Progenitor cell of endocrine pancreas (in vitro differentiated cells): ENCODE results near the gene TFDP2. TPM values are rescaled to one million over a fixed set of nuclear protein-coding genes. Genes with fewer than 3 reads are reported as not detected.
A peak's percentile ranks its signal among the peaks of the same experiment; 100 is the strongest.

Experiments
- DNase-seq: peaks from one replicate; pipeline ENCODE4 v3.0.0; 2021; ENCODE audit warnings: low spot score; ENCODE audit not compliant: unreplicated experiment
- H3K27ac Mint-ChIP-seq: 2 replicates; pipeline ENCODE4 v1.8.0; 2021; ENCODE audit warnings: mild to moderate bottlenecking, moderate library complexity, mixed read lengths
- H3K27me3 Mint-ChIP-seq: 2 replicates; pipeline ENCODE4 v1.8.0; 2021; ENCODE audit warnings: mixed read lengths
- H3K36me3 Mint-ChIP-seq: 2 replicates; pipeline ENCODE4 v1.8.0; 2022; ENCODE audit warnings: mixed read lengths; ENCODE audit not compliant: insufficient read depth
- H3K4me1 Mint-ChIP-seq: 2 replicates; pipeline ENCODE4 v1.8.0; 2021; ENCODE audit warnings: low read depth, mixed read lengths
- H3K4me3 Mint-ChIP-seq: 2 replicates; pipeline ENCODE4 v1.8.0; 2021; ENCODE audit warnings: low read depth, mild to moderate bottlenecking, moderate library complexity, mixed read lengths
- H3K9me3 Mint-ChIP-seq: 2 replicates; pipeline ENCODE4 v1.8.0; 2021; ENCODE audit warnings: low read depth, mixed read lengths
- total RNA-seq: library from RNA; stranded (reverse); gene quantifications from 2 replicates; pipeline ENCODE4 v1.2.1, GENCODE V29; 2021
- TF ChIP-seq, protein P1 (sequence below): fragments of 200-600 bp; sonication (generic); IDR thresholded peaks from one replicate; pipeline ENCODE4 v1.5.0; 2021; ENCODE audit warnings: antibody characterized with exemption, mild to moderate bottlenecking; ENCODE audit not compliant: unreplicated experiment

The TFDP2 gene
- total RNA-seq, 1 donor from 2014 or later, result 94.4 TPM

DNA sequence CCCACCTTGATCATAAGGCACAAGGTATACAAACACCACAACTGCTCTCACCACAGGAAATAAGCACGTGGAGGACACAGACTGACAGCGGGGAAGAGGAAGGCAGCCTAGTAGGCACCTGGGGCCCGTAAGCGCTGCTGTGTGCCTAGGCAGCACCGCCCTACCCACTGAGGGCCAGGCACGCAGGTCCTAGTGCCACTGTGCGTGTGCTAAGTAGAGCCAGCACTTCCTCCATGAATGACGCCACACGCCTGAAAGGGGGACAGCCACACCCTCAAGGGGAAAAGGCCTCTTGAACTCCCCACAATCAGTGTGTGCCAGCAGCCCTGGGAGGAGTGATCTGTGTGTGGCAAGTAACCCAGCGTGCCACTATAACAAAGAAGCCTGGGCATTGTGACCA lies 199.9 kb downstream of the TFDP2 start:
- Mint-ChIP-seq H3K36me3 (peaks cover 14% of the 10 kb centered on the region), H3K4me1 (peaks cover 1% of the 10 kb centered on the region), H3K27me3 (no peaks in the 10 kb centered on the region)

DNA sequence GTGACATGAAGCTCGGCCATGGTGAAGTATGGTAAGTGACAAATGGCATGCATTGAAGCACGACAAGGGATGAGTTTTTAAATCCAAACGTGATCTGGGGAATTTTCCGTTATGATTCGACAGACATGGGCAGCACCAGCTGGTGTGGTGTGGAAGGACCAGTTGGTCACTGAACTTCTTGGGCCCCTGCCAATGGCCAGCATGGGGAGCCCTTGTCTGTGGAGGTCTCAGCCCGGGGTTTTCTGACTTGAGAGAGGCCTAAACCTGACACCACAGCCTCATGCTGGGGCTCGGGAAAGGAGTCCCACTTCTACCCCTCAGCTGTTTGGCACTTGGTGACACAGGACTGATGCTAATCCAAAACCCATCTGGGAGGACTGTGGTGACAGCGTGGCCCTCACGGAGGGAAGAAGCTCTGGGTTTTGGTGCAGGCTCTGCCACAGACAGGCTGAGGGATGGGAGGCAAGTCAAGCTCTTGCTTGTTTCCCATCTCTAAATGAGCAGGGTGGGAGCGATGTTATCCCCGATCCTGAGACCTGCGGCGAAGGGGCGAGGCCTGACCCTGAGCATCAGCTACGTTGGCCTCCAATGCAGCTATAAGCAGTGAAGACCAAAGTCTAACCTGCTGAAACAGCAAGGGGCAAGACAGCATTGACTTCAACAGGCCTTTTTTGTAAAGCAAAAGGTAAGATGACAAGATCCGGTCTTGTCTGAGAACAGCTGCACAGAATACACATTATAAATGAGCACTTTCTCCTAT lies 203.4 kb downstream of the TFDP2 start:
- DNase-seq, result no peak
- H3K27me3 Mint-ChIP-seq, result no peaks in the 10 kb centered on the region
- H3K36me3 Mint-ChIP-seq, result peaks cover 11% of the 10 kb centered on the region
- no peak overlapping the region for H3K4me3 Mint-ChIP-seq
- peaks cover 5% of the 10 kb centered on the region for H3K9me3 Mint-ChIP-seq
- TF ChIP-seq, protein P1, sequence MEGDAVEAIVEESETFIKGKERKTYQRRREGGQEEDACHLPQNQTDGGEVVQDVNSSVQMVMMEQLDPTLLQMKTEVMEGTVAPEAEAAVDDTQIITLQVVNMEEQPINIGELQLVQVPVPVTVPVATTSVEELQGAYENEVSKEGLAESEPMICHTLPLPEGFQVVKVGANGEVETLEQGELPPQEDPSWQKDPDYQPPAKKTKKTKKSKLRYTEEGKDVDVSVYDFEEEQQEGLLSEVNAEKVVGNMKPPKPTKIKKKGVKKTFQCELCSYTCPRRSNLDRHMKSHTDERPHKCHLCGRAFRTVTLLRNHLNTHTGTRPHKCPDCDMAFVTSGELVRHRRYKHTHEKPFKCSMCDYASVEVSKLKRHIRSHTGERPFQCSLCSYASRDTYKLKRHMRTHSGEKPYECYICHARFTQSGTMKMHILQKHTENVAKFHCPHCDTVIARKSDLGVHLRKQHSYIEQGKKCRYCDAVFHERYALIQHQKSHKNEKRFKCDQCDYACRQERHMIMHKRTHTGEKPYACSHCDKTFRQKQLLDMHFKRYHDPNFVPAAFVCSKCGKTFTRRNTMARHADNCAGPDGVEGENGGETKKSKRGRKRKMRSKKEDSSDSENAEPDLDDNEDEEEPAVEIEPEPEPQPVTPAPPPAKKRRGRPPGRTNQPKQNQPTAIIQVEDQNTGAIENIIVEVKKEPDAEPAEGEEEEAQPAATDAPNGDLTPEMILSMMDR, result no peak
- peaks cover 6% of the 10 kb centered on the region for H3K4me1 Mint-ChIP-seq
- H3K27ac Mint-ChIP-seq, result no peak overlapping the region

More for the DNA sequence above, 199.9 kb downstream of the TFDP2 start:
- Mint-ChIP-seq H3K9me3 (no peaks in the 10 kb centered on the region), H3K4me3 (no peak overlapping the region), H3K27ac (no peak overlapping the region)
- DNase-seq, result no peak
- TF ChIP-seq, protein P1, result no peak

DNA sequence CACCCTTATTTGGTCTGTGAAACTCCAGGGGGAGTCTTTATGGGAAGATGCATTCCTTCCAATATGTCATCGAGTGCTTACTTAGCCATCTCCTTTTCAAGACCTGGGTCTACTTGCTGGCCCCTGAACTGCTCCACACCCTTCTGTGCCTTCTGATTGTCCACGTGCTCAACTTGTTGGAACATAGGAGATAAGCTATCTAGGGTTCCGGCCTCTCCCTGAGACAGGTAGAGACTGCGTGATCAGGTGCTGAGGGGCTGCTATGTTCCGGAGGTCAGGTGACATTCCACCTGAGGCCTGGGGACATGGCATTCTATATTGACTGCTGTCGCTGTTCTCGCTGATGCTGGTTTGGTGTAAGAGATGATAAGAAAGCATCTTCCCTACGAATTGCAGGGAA lies 207.3 kb downstream of the TFDP2 start:
- Mint-ChIP-seq H3K9me3 (peaks cover 5% of the 10 kb centered on the region), H3K27ac (peak overlapping the region; percentile 67), H3K4me1 (peaks cover 7% of the 10 kb centered on the region), H3K36me3 (peaks cover 8% of the 10 kb centered on the region), H3K4me3 (no peak overlapping the region), H3K27me3 (no peaks in the 10 kb centered on the region)
- DNase-seq, result no peak
- TF ChIP-seq, protein P1, result no peak

DNA sequence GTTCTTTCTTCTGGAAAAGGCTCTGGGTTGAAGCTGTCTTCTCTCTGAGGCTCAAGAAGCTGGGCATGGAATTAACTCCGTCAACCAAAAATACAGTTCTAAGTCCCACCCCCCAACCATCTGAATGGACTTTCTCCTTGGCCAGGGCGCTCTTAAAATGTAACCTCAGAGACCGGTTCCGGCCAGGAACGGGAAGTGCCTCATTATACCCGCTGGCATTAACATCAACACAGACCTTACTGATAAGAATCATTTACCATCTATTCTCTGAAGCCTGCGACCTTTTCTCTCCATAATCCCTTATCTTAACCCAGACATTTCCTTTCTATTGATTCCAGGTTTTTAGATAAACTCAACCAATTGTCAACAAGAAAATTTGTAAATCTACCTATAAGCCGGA lies 208.3 kb downstream of the TFDP2 start:
- peaks cover 7% of the 10 kb centered on the region for H3K4me1 Mint-ChIP-seq
- H3K27me3 Mint-ChIP-seq, result no peaks in the 10 kb centered on the region
- peaks cover 5% of the 10 kb centered on the region for H3K9me3 Mint-ChIP-seq
- peak overlapping the region; percentile 83 for H3K27ac Mint-ChIP-seq
- H3K4me3 Mint-ChIP-seq, result no peak overlapping the region
- peaks cover 8% of the 10 kb centered on the region for H3K36me3 Mint-ChIP-seq
- DNase-seq, result no peak
- TF ChIP-seq, protein P1, result no peak

DNA sequence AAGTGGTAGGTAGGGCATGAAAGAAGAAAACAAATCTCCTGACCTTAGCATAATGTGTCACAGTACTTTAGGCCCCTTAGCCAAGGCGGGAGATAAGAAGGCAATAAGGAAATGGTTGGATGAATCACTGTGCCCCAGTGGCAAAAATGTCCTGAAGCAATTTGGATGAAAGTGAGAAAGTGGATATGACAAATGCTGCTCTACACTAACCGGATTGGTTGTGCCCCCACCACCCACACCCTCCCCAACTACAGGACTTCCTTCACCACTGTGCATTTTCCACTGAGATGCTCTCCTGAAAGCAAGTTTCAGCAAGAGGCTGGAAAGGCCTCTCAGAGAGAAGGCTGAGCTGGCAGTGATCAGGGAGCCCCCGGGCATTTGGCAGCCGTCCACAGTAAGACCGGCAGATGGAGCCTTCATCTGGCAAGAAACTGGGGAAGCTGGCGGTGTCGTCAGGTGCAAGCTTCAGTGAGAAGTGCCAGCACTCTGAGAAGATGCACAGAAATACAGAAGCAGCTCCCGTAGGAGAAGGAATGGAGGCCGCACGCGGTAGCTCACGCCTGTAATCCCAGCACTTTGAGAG lies 209.1 kb downstream of the TFDP2 start:
- no peak overlapping the region for H3K27ac Mint-ChIP-seq
- H3K4me1 Mint-ChIP-seq, result peaks cover 7% of the 10 kb centered on the region
- no peaks in the 10 kb centered on the region for H3K27me3 Mint-ChIP-seq
- TF ChIP-seq, protein P1, result no peak
- H3K9me3 Mint-ChIP-seq, result peaks cover 5% of the 10 kb centered on the region
- H3K4me3 Mint-ChIP-seq, result no peak overlapping the region
- peaks cover 8% of the 10 kb centered on the region for H3K36me3 Mint-ChIP-seq
- no peak for DNase-seq
